Panc1 (cell line): Measurements from ENCODE around the gene HEPACAM2.

ENCODE experiments used
- CTCF ChIP-seq: fragments of 450-650 bp; IDR thresholded peaks from 2 replicates; pipeline ENCODE4 v1.5.1; 2017; ENCODE audit warnings: mild to moderate bottlenecking
- POLR2AphosphoS5 ChIP-seq: IDR thresholded peaks from 2 replicates; pipeline ENCODE4 v1.6.1; 2012; ENCODE audit warnings: mild to moderate bottlenecking, low read depth, low read length, moderate library complexity
- REST ChIP-seq, 2 experiments: IDR thresholded peaks; 2 replicates each; pipeline ENCODE4 v1.6.1; 2011 to 2012; ENCODE audit warnings: low read depth in 2 of 2, control low read depth in 1 of 2, low read length in 1 of 2, mild to moderate bottlenecking in 1 of 2, moderate library complexity in 1 of 2; ENCODE audit not compliant: insufficient read depth in 1 of 2
- SIN3A ChIP-seq: IDR thresholded peaks from 2 replicates; pipeline ENCODE4 v1.6.1; 2012; ENCODE audit warnings: low read depth, mild to moderate bottlenecking, low read length, moderate library complexity, borderline replicate concordance; ENCODE audit not compliant: insufficient read depth

DNA sequence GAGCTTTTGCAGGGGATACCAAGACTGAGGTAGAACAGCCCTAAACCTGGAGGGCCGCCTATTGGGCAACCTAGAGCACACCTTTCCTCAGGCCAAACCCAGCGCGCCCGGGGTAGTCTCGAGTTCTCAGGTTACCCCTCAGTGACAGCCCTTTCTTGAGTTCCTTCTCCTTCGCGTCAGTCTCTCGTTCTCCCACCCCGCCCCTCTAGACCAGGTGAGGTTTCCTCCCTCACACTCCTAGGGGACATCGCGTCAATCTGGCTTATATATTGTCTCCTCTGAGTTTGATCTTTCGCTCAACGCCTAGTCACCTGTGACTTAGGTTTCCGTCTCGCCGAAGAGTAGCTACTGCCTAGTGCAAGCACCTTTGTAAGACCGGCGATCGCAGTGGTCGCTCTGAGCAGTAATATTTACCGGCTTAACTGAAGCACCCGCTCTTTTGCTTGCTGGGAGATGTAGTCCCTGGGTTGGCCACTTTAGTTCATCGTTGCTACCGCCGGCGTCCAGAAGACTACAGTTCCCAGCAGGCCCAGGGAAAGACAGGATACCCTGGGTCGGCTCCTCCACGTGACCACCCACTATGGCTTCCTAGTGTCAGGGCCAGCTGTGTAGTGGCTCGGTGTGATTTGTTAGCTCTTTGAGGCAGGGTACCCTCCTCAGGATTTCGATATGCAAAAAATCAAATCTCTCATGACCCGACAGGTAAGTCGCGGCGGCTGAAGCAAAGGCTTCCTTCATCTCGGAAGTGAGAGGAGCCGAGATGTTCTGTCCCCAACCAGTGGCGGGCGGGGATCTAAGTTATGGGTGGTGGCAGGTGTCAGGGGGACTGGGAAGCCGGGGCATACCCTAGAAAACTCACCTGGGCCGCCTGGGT, 5.8 kb upstream of the HEPACAM2 start, which contains the start of gene VPS50:
- no peak for TF ChIP-seq CTCF
- peak; percentile 74 for TF ChIP-seq POLR2AphosphoS5
- TF ChIP-seq REST (IDR thresholded peaks at IDR 0.05; ENCODE audit: insufficient read depth in 1 of 2, low read depth in 2 of 2, low read length in 1 of 2), result no peak
- no peak; the same call in 1 of the 2 replicates for TF ChIP-seq SIN3A
